GM18526 (cell line): Measurements from ENCODE around the gene KLK1.
"Not testable (repeated sequence)": the region's sequence is repeated elsewhere in the genome, so short reads cannot be mapped to it uniquely, and the experiment has no call there.

Source experiments
- POLR2A ChIP-seq: IDR thresholded peaks from 3 replicates; pipeline ENCODE4 v1.6.1; 2011; ENCODE audit not compliant: insufficient read length; ENCODE audit errors: extremely low read depth

Gene KLK1

DNA sequence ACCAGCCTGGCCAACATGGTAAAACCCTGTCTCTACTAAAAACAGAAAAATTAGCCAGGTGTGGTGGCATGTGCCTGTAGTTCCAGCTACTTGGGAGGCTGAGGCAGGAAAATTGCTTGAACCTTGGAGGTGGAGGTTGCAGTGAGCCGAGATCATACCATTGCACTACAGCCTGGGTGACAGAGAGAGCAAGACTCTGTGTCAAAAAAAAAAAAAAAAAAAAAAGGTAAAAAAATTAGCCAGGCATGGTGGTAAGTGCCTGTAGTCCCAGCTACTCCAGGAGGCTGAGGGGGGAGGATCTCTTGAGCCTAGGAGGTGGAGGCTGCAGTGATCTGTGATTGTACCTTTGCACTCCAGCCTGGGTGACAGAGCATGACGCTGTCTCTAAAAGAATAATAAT is 53.4 kb downstream of the KLK1 start, which contains the start of gene GPR32:
Gene GPR32, plus strand, starts transcription at position 301 of the 400 bp plus-strand sequence. CDS start 137 bp downstream, outside the sequence.
- not testable (repeated sequence) for TF ChIP-seq POLR2A
